Middle frontal gyrus (tissue), 1 donor: ENCODE measurements around the gene RNASE4.
"Not testable (repeated sequence)": the region's sequence is repeated elsewhere in the genome, so short reads cannot be mapped to it uniquely, and the experiment has no call there.

Experiments used
- DNase-seq: peaks from one replicate; pipeline ENCODE4 v3.0.0-alpha.2; 2015; ENCODE audit warnings: low spot score; ENCODE audit errors: extremely low spot score

Gene RNASE4

GRCh38 chr14:20698018-20698329 lies 13.6 kb downstream of the RNASE4 start:
- no peak for DNase-seq

DNA sequence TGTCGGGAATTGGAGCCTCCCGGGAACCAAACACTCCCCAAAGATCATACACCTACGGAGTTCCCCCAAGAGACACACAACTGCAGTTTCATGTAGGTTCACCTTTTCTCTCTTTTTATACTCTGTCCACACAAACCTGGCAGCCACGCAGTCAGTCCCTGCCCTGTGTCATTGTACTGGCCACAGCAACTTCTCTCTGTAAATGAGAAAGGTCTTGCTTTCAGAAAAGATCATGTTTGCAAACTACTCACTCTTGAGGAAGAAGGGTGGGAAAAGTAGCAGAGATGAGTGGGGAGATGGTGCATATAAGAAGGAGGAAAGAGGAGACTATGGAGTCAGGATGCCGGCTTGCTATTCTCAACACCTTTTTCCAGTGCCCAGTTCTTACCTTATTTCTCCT lies 14.6 kb downstream of the RNASE4 start:
- DNase-seq: no peak

DNA sequence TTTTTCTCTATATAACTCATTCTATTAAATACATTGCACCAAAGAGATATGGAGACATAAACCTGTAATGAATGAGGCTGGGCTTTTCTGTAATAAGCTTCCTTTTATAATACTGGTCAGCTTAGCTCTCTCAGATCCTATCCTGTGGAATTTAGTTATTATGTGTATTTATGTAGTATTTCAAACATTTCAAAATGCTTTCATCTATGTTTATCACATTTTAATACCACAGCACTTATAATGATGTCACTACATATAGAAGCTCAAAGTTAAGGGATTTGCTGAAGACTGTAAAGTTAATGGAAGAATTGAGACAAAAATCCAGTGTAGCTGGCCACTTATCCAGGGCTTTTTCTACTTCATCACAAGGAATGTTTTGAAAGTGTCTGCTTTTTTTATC lies 15.6 kb downstream of the RNASE4 start:
- no peak for DNase-seq

DNA sequence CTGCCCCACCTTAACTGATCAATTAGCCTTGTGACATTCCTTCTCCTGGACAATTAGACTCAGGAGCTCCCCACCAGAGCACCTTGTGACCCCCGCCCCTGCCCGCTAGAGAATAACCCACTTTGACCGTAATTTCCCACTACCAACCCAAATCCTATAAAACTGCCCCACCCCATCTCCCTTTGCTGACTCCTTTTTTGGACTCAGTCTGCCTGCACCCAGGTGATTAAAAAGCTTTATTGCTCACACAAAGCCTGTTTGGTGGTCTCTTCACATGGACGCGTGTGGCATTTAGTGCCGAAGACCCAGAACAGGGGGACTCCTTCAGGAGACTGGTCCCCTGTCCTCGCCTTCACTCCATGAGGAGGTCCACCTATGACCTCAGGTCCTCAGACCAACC lies 16.6 kb downstream of the RNASE4 start:
- not testable (repeated sequence) for DNase-seq

- DNase-seq: no peak
Observed at GRCh38 chr14:20706657-20707355, 22.4 kb downstream of the RNASE4 start.

DNA sequence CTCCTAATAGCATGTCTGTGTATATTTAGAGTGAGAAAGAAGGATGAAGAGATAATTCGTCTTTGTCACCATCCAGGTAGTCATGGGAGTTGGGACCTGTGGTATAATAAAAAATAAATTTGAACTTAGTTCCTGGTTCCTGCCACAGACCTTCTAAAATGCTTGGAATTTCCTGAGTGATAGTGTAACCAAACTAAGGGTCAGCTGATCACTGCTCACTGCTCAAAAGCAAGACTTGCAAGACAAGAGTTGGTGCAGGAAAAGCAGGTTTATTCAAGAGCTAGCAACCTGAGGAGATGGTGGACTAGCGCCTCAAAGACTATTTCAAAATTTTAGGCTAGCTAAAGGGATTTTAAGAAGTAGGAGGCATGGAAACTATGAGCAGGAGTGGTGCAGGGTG lies 23.3 kb downstream of the RNASE4 start:
- DNase-seq: no peak

DNA sequence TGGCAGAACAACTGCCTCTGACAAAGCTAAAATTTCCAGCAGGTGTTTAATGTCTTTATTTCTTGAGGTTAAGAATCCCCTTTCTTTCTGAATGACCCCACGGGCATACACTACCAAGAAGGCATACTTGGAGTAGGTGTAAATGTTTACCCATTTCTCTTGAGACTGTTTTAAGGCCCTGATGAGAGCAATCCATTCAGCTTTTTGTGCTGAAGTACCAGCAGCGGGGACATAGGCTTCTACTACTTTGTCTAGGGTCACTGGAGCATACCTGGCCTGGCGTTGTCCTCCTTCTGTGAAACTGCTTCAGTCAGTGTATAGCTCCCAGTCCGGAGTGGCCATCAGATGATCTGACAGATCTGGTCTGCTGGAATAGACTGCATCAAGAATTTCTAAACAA lies 26.9 kb downstream of the RNASE4 start:
- no peak for DNase-seq

DNA sequence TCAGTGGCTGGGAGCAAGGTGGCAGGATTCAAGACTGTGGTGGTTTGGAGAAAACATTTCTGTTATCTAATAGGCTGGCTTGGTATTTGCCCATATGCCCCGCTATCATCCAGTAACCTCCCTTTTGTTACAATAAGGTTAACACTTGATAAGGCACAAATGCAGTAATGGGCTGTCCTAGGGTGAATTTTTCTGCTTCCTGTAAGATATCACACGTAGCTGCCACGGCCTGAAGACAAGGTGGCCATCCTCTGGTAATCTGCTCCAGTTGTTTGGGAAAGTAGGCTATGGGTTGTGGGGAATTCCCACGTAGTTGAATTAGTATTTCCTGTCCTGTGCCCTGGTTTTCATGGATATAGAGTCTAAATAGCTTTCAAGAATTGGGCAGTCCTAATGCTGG lies 27.3 kb downstream of the RNASE4 start:
- no peak for DNase-seq

DNA sequence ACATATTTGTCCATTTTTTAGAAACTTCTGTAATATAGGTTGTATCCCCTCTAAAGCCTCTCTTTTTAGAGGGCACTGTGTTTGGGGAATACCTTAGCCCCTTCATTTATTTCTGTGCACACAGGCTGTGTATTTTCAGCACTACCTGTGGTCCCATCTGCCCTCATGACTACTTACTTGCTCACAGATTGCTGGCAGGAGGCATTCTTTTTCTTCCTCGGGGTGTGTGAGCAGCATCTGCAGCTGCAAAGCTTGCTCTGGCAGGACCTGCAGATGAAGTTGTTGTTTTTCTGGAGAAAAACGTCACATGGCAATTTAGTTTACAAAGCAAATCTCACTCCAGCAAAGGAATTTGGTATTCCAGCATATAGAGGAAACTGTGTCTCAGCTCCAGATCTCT lies 28.5 kb downstream of the RNASE4 start:
- no peak for DNase-seq

GRCh38 chr14:20714593-20715250 lies 30.4 kb downstream of the RNASE4 start:
- no peak for DNase-seq

DNA sequence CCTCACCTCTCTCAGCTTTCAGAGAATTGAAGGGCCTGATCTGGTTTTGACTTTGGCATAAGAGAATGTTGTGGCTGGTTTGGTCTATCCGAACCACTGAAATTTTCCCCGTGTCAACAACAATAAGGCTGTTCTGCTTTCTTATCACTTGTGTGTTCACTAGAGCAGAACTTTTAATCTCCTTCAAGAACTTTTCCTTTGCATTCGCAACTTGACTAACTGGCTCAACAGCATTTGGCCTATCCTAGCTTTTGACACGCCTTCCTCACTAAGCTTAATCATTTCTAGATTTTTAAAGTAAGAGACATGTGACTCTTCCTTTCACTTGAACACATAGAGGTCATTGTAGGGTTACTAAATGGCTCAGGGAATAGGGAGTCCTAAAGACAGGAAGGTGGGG lies 35.4 kb downstream of the RNASE4 start:
- DNase-seq: no peak

DNA sequence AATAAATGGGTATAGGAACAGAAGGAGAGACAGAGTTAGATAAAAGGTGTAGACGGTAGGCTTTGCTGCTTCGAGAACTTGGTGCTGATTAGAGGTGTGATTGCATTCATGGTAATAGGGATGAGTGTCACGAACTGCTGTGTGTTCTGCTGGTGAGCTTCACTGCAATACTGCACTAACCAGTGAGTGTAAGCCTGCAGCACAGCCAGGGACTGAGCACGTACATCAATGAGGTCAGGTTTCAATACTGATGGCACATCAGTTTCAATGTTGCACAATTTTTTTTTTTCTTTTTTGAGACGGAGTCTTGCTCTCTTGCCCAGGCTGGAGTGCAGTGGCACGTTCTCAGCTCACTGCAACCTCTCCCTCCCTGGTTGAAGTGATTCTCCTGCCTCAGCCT lies 36.4 kb downstream of the RNASE4 start:
- DNase-seq: no peak

DNA sequence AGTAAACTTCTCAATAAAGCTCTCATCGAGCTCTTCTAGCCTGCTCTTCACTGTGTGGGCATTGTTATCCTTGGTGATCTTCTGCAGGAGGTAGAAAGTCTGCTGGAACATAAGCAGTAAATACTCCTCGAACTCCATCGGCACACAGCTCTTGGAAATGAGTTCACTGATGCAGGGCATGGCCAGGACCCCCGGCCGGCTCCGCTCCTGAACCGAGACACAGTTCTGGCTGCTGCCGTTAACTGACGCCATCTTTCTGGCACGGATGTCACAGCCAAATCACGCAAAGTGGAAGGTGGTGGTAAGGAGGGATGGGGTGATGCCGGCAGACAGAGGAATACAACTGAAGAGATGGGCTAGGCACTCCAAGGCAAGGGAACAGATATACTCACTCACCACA lies 37.7 kb downstream of the RNASE4 start:
- DNase-seq: no peak

DNA sequence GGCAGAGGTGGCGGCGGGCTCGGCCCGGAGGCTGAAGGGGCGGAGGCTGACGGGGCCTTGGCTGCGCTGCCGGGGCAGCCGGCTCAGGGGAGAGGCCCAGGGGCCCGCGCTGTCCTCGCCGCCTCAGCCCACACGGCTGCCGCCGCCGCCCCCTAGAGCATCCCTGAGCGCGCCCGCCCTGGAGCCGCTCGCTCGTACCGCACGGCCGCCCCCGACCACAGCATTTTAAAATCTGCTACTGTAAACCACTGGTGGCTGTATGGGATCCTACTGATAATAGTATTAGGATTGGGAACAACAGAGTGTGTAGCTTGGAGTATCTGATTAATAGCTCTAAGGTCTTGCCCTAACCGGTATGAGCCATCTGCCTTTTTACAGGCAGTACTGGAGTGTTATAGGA lies 39.1 kb downstream of the RNASE4 start:
- DNase-seq: no peak

- DNase-seq: not testable (repeated sequence)
Observed at GRCh38 chr14:20726121-20726520, 41.8 kb downstream of the RNASE4 start.

GRCh38 chr14:20726531-20726930 lies 42.2 kb downstream of the RNASE4 start:
- no peak for DNase-seq

DNA sequence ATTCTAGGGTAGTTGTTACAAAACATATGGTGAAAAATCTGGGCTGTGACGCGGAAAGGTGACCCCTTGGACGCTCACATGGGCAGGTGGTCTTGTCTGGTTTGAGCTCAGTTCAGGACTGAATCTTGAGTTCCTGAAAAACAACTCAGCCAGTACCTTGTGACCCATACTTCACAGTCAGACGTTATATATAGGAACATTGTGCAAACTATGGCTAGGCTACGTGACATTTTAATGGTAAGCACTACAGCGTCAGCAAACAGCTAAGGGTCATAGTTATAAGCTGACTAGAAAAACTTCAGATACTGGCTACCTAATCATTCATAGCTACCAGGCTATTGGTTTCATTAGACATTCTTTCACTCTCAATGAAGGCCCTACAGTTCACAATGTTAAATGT lies 46.5 kb downstream of the RNASE4 start:
- no peak for DNase-seq

GRCh38 chr14:20732477-20732876 lies 48.1 kb downstream of the RNASE4 start:
- DNase-seq: no peak

GRCh38 chr14:20732979-20733635 lies 48.7 kb downstream of the RNASE4 start:
- no peak for DNase-seq

GRCh38 chr14:20733684-20734429 lies 49.5 kb downstream of the RNASE4 start:
- no peak for DNase-seq

DNA sequence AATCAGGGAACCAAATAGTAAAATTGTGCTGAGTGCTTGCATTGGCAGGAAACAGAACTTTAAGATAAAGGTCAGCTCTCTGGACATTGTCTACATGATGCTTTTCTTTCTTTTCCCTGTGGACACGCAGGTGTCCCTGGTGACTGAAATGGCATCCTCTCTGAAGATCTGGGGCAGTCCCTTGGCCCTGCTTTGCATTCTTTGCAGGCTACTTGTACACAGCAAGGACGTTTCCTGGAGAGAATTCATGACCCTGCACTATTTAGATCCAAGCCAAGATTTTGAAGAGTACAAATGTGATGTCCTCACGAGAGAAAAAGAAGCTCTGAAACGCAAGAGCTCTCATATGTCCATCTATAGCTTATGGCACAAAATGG lies 50.1 kb downstream of the RNASE4 start:
- DNase-seq: no peak

GRCh38 chr14:20738292-20738691 lies 53.9 kb downstream of the RNASE4 start:
- DNase-seq: not testable (repeated sequence)
